CD4-positive, CD25-positive, alpha-beta regulatory T cell (primary cell): ENCODE results near the gene TNRC6A. TPM values are rescaled to one million over a fixed set of nuclear protein-coding genes. Genes with fewer than 3 reads are reported as not detected.
"Not testable (repeated sequence)": the region's sequence is repeated elsewhere in the genome, so short reads cannot be mapped to it uniquely, and the experiment has no call there.

ENCODE experiments used
- ATAC-seq, 2 donors: fragments of 150-1000 bp; cut with Tn5 transposase; one replicate each; pipeline ENCODE4 v1.10.0; 2021; ENCODE audit warnings: low read depth in 2 of 2, moderate number of reproducible peaks in 2 of 2, moderate library complexity in 1 of 2
- DNase-seq, 3 donors: peaks; one replicate each; pipeline versions ENCODE4 v3.0.0 to v3.0.0-alpha.2; 2012 to 2022; ENCODE audit warnings: mixed read lengths in 1 of 3
- H3K27ac ChIP-seq: one replicate; pipeline ENCODE4 v1.7.0; 2013; ENCODE audit warnings: mild to moderate bottlenecking, low read length; ENCODE audit not compliant: insufficient read depth, poor library complexity, severe bottlenecking
- H3K27me3 ChIP-seq: one replicate; pipeline ENCODE4 v1.7.0; 2013; ENCODE audit warnings: low read length; ENCODE audit not compliant: control insufficient read depth, insufficient read depth
- H3K36me3 ChIP-seq: one replicate; pipeline ENCODE4 v1.7.0; 2013; ENCODE audit warnings: mild to moderate bottlenecking, low read length, moderate library complexity; ENCODE audit not compliant: control insufficient read depth, insufficient read depth
- H3K4me1 ChIP-seq: 2 replicates; pipeline ENCODE4 v1.7.0; 2013; ENCODE audit warnings: mild to moderate bottlenecking, low read length; ENCODE audit not compliant: insufficient read depth, control insufficient read depth, poor library complexity, severe bottlenecking
- H3K4me3 ChIP-seq: one replicate; pipeline ENCODE4 v1.7.0; 2013; ENCODE audit warnings: low read depth, mild to moderate bottlenecking, low read length, moderate library complexity
- H3K9me3 ChIP-seq, 2 experiments: 1 replicate in 1 of 2; 2 replicates in 1 of 2; pipeline ENCODE4 v1.7.0; 2013; ENCODE audit warnings: low read length in 2 of 2, mild to moderate bottlenecking in 1 of 2, moderate library complexity in 1 of 2; ENCODE audit not compliant: control insufficient read depth in 2 of 2
- H3K27ac Mint-ChIP-seq, 3 donors: one replicate each; pipeline ENCODE4 v1.8.0; 2020 to 2022; ENCODE audit warnings: mild to moderate bottlenecking in 3 of 3, mixed read lengths in 3 of 3, moderate library complexity in 2 of 3
- H3K27me3 Mint-ChIP-seq: one replicate; pipeline ENCODE4 v1.8.0; 2022; ENCODE audit warnings: mild to moderate bottlenecking, mixed read lengths
- H3K36me3 Mint-ChIP-seq: one replicate; pipeline ENCODE4 v1.8.0; 2020; ENCODE audit warnings: mixed read lengths
- H3K4me1 Mint-ChIP-seq, 4 donors: one replicate each; pipeline ENCODE4 v1.8.0; 2020 to 2022; ENCODE audit warnings: mixed read lengths in 4 of 4, mild to moderate bottlenecking in 1 of 4
- H3K4me3 Mint-ChIP-seq, 4 donors: one replicate each; pipeline ENCODE4 v1.8.0; 2020 to 2022; ENCODE audit warnings: mild to moderate bottlenecking in 4 of 4, mixed read lengths in 4 of 4, moderate library complexity in 3 of 4
- H3K9me3 Mint-ChIP-seq, 7 donors: one replicate each; pipeline ENCODE4 v1.8.0; 2020 to 2022; ENCODE audit warnings: mixed read lengths in 7 of 7, mild to moderate bottlenecking in 3 of 7, moderate library complexity in 2 of 7
- polyA plus RNA-seq, 4 donors: library from polyadenylated mRNA; unstranded; fragments of 300-500 nt; fragmentation: Illumina TruSeq; gene quantifications; one replicate each; pipeline ENCODE4 v1.2.3, GENCODE V29; 2021
- total RNA-seq: library from RNA; stranded (reverse); gene quantifications from one replicate; pipeline ENCODE4 v1.2.3, GENCODE V29; 2022

TNRC6A gene
- total and polyA plus RNA-seq, 5 donors from 2014 or later: 7.2 to 89.0 (median 10.4) TPM

GRCh38 chr16:24839347-24839972 lies 110.0 kb downstream of the TNRC6A start:
- Histone ChIP-seq H3K27me3 (no peaks in the 10 kb centered on the region), H3K9me3 (no peaks in the 10 kb centered on the region), H3K27ac (no peak overlapping the region), H3K4me3 (no peak overlapping the region), H3K36me3 (no peaks in the 10 kb centered on the region), H3K4me1 (no peaks in the 10 kb centered on the region)
- no peaks in the 10 kb centered on the region for H3K9me3 Mint-ChIP-seq
- H3K4me1 Mint-ChIP-seq: no peaks in the 10 kb centered on the region
- peak overlapping the region in 1 of 4 donors; percentile 83 for H3K4me3 Mint-ChIP-seq
- DNase-seq: no peak
- no peaks in the 10 kb centered on the region for H3K27me3 Mint-ChIP-seq
- no peak overlapping the region for H3K27ac Mint-ChIP-seq
- peaks cover 15% of the 10 kb centered on the region for H3K36me3 Mint-ChIP-seq
- no peak for ATAC-seq

GRCh38 chr16:24841291-24841690 lies 111.8 kb downstream of the TNRC6A start:
- Mint-ChIP-seq H3K9me3 (no peaks in the 10 kb centered on the region), H3K27me3 (no peaks in the 10 kb centered on the region), H3K36me3 (peaks cover 8% of the 10 kb centered on the region), H3K4me1 (no peaks in the 10 kb centered on the region), H3K27ac (no peak overlapping the region), H3K4me3 (peak overlapping the region in 1 of 4 donors; percentile 21)
- no peak overlapping the region for H3K4me3 ChIP-seq
- ATAC-seq (no peak), DNase-seq (no peak)
- H3K36me3 ChIP-seq: no peaks in the 10 kb centered on the region
- H3K4me1 ChIP-seq: no peaks in the 10 kb centered on the region
- H3K27me3 ChIP-seq: no peaks in the 10 kb centered on the region
- no peaks in the 10 kb centered on the region for H3K9me3 ChIP-seq
- no peak overlapping the region for H3K27ac ChIP-seq

GRCh38 chr16:24844101-24845030 lies 114.9 kb downstream of the TNRC6A start:
- Mint-ChIP-seq H3K4me3 (no peak overlapping the region), H3K36me3 (peaks cover 8% of the 10 kb centered on the region), H3K9me3 (no peaks in the 10 kb centered on the region), H3K27me3 (no peaks in the 10 kb centered on the region), H3K27ac (no peak overlapping the region), H3K4me1 (no peaks in the 10 kb centered on the region)
- ATAC-seq (no peak), DNase-seq (peak in 1 of 3 donors; percentile 31)
- Histone ChIP-seq H3K27ac (no peak overlapping the region), H3K4me3 (no peak overlapping the region), H3K27me3 (no peaks in the 10 kb centered on the region), H3K36me3 (no peaks in the 10 kb centered on the region), H3K9me3 (no peaks in the 10 kb centered on the region), H3K4me1 (no peaks in the 10 kb centered on the region)

- not testable (repeated sequence) for H3K36me3 Mint-ChIP-seq, H3K4me1 ChIP-seq, H3K27ac Mint-ChIP-seq, H3K4me3 Mint-ChIP-seq, ATAC-seq, H3K4me3 ChIP-seq, H3K27me3 ChIP-seq, H3K36me3 ChIP-seq, DNase-seq, H3K9me3 ChIP-seq, H3K27me3 Mint-ChIP-seq, H3K4me1 Mint-ChIP-seq, H3K9me3 Mint-ChIP-seq, H3K27ac ChIP-seq
These were observed 115.5 kb downstream of the TNRC6A start for GRCh38 chr16:24845031-24845365.

GRCh38 chr16:24845726-24846547 lies 116.5 kb downstream of the TNRC6A start, which contains the start of gene SLC5A11:
Gene SLC5A11, plus strand, starts transcription at chr16:24845963. Its CDS starts 12,681 bp downstream, at chr16:24858644.
- H3K9me3 ChIP-seq: no peaks in the 10 kb centered on the region
- no peak within 1 kb of the TSS for H3K27ac ChIP-seq
- H3K4me3 Mint-ChIP-seq: no peak within 1 kb of the TSS
- no peaks in the 10 kb centered on the region for H3K27me3 Mint-ChIP-seq
- no peaks in the 10 kb centered on the region for H3K36me3 ChIP-seq
- no peak for ATAC-seq
- H3K36me3 Mint-ChIP-seq: peaks cover 8% of the 10 kb centered on the region
- no peak for DNase-seq
- H3K4me1 ChIP-seq: no peaks in the 10 kb centered on the region
- no peaks in the 10 kb centered on the region for H3K27me3 ChIP-seq
- H3K9me3 Mint-ChIP-seq: no peaks in the 10 kb centered on the region
- no peaks in the 10 kb centered on the region for H3K4me1 Mint-ChIP-seq
- H3K27ac Mint-ChIP-seq: no peak within 1 kb of the TSS
- no peak within 1 kb of the TSS for H3K4me3 ChIP-seq

- Histone ChIP-seq H3K9me3 (no peaks in the 10 kb centered on the region), H3K4me1 (no peaks in the 10 kb centered on the region), H3K27ac (no peak overlapping the region), H3K36me3 (no peaks in the 10 kb centered on the region), H3K4me3 (no peak overlapping the region), H3K27me3 (no peaks in the 10 kb centered on the region)
- H3K9me3 Mint-ChIP-seq: no peaks in the 10 kb centered on the region
- H3K4me3 Mint-ChIP-seq: no peak overlapping the region
- H3K36me3 Mint-ChIP-seq: peaks cover 8% of the 10 kb centered on the region
- DNase-seq (no peak), ATAC-seq (no peak)
- no peak overlapping the region for H3K27ac Mint-ChIP-seq
- H3K27me3 Mint-ChIP-seq: no peaks in the 10 kb centered on the region
- peaks cover 0 to 5% (median 0%) of the 10 kb centered on the region in 4 donors for H3K4me1 Mint-ChIP-seq
These were observed 117.3 kb downstream of the TNRC6A start for GRCh38 chr16:24846548-24847357.

- Histone ChIP-seq H3K9me3 (no peaks in the 10 kb centered on the region), H3K36me3 (no peaks in the 10 kb centered on the region), H3K4me1 (no peaks in the 10 kb centered on the region), H3K4me3 (no peak overlapping the region), H3K27me3 (no peaks in the 10 kb centered on the region), H3K27ac (no peak overlapping the region)
- ATAC-seq (no peak), DNase-seq (no peak)
- Mint-ChIP-seq H3K27me3 (no peaks in the 10 kb centered on the region), H3K9me3 (no peaks in the 10 kb centered on the region), H3K27ac (no peak overlapping the region), H3K36me3 (peaks cover 8% of the 10 kb centered on the region), H3K4me1 (peaks cover 0 to 7% (median 0%) of the 10 kb centered on the region in 4 donors), H3K4me3 (no peak overlapping the region)
These were observed 117.9 kb downstream of the TNRC6A start for GRCh38 chr16:24847358-24847664.
